IMR-90 (cell line): ENCODE results near the gene IQUB. TPM values are rescaled to one million over a fixed set of nuclear protein-coding genes. Genes with fewer than 3 reads are reported as not detected.

ENCODE experiments used
- ATAC-seq: fragments of 200-7000 bp; cut with Tn5 transposase; 2 replicates; pipeline ENCODE4 v1.9.1; 2020; ENCODE audit warnings: low read depth, mild to moderate bottlenecking, moderate library complexity
- BruUV-seq: library from RNA; stranded (reverse); fragments of 400-500 nt; replicated peaks from 2 replicates; lab custom pipeline; 2021; lab: Mats Ljungman, UMichigan
- CTCF ChIA-PET: fragments of 300-600 bp; formaldehyde crosslinking; extraction: SDS; loops from one replicate; lab custom pipeline; 2021; ENCODE audit warnings: antibody characterized with exemption; lab: Yijun Ruan, JAX
- POLR2A ChIA-PET: fragments of 300-600 bp; sonication (Branson Sonifier 250); formaldehyde crosslinking; loops from one replicate; lab custom pipeline; 2022; ENCODE audit warnings: antibody characterized with exemption; ENCODE audit not compliant: unreplicated experiment; lab: Charles Lee
- DNase-seq: peaks from one replicate; pipeline ENCODE4 v3.0.0; 2013
- H2AFZ ChIP-seq: replicated peaks from 2 replicates; pipeline ENCODE3; 2013; ENCODE audit warnings: low read length, mild to moderate bottlenecking; ENCODE audit not compliant: poor library complexity
- H2AK5ac ChIP-seq: 2 replicates; pipeline ENCODE4 v1.6.1; 2013; ENCODE audit warnings: low read depth, low read length, inconsistent platforms
- H2AK9ac ChIP-seq: replicated peaks from 2 replicates; pipeline ENCODE3; 2013; ENCODE audit warnings: mild to moderate bottlenecking, low read depth, low read length, moderate library complexity; ENCODE audit not compliant: poor library complexity
- H2BK120ac ChIP-seq: 2 replicates; pipeline ENCODE4 v1.6.1; 2013; ENCODE audit warnings: low read depth, low read length, inconsistent platforms
- H2BK15ac ChIP-seq: 3 replicates; pipeline ENCODE4 v1.6.1; 2013; ENCODE audit warnings: low read depth, low read length, inconsistent platforms
- H2BK20ac ChIP-seq: 2 replicates; pipeline ENCODE4 v1.6.1; 2013; ENCODE audit warnings: low read depth, mild to moderate bottlenecking, inconsistent platforms, low read length, moderate library complexity
- H2BK5ac ChIP-seq: 2 replicates; pipeline ENCODE4 v1.6.1; 2013; ENCODE audit warnings: mild to moderate bottlenecking, low read depth, low read length, inconsistent platforms; ENCODE audit not compliant: poor library complexity, severe bottlenecking
- H3K14ac ChIP-seq: replicated peaks from 2 replicates; pipeline ENCODE4 v1.6.1; 2013; ENCODE audit warnings: low read depth, low read length, inconsistent platforms
- H3K18ac ChIP-seq: 2 replicates; pipeline ENCODE4 v1.6.1; 2013; ENCODE audit warnings: low read depth, low read length, control low read depth
- H3K23ac ChIP-seq: 2 replicates; pipeline ENCODE4 v1.6.1; 2013; ENCODE audit warnings: low read depth, low read length, inconsistent platforms
- H3K27ac ChIP-seq: 2 replicates; pipeline ENCODE4 v1.5.1; 2013; ENCODE audit warnings: mild to moderate bottlenecking, control low read depth, low read length; ENCODE audit not compliant: insufficient read depth
- H3K27me3 ChIP-seq: 2 replicates; pipeline ENCODE4 v1.6.1; 2013; ENCODE audit warnings: low read length; ENCODE audit not compliant: control insufficient read depth, insufficient read depth
- H3K36me3 ChIP-seq: 2 replicates; pipeline ENCODE4 v1.6.1; 2013; ENCODE audit warnings: low read length, mixed read lengths; ENCODE audit not compliant: control insufficient read depth, insufficient read depth
- H3K4ac ChIP-seq: 2 replicates; pipeline ENCODE4 v1.6.1; 2013; ENCODE audit warnings: low read depth, low read length, inconsistent platforms
- H3K4me1 ChIP-seq: 2 replicates; pipeline ENCODE4 v1.6.1; 2013; ENCODE audit warnings: low read length, mixed read lengths; ENCODE audit not compliant: control insufficient read depth, insufficient read depth
- H3K4me2 ChIP-seq: 2 replicates; pipeline ENCODE4 v1.6.1; 2013; ENCODE audit warnings: low read depth, mild to moderate bottlenecking, control low read depth, low read length, moderate library complexity
- H3K4me3 ChIP-seq: 2 replicates; pipeline ENCODE4 v1.5.1; 2013; ENCODE audit warnings: low read depth, mild to moderate bottlenecking, control low read depth, low read length, moderate library complexity; ENCODE audit not compliant: insufficient read depth
- H3K56ac ChIP-seq: 2 replicates; pipeline ENCODE4 v1.6.1; 2013; ENCODE audit warnings: low read length, inconsistent platforms; ENCODE audit not compliant: insufficient read depth; ENCODE audit errors: extremely low read depth
- H3K79me1 ChIP-seq, 2 experiments: 2 replicates each; pipeline ENCODE4 v1.6.1; 2013; ENCODE audit warnings: low read length in 2 of 2, inconsistent platforms in 1 of 2, low read depth in 1 of 2
- H3K9ac ChIP-seq: 2 replicates; pipeline ENCODE4 v1.6.1; 2013; ENCODE audit warnings: low read depth, low read length, control low read depth
- H3K9me1 ChIP-seq: 2 replicates; pipeline ENCODE4 v1.6.1; 2013; ENCODE audit warnings: low read length, inconsistent platforms; ENCODE audit not compliant: insufficient read depth
- H3K9me3 ChIP-seq: 2 replicates; pipeline ENCODE4 v1.6.1; 2013; ENCODE audit warnings: low read length; ENCODE audit not compliant: control insufficient read depth, insufficient read depth
- H4K20me1 ChIP-seq: 2 replicates; pipeline ENCODE4 v1.6.1; 2013; ENCODE audit warnings: low read length, inconsistent platforms; ENCODE audit not compliant: insufficient read depth
- H4K5ac ChIP-seq: 2 replicates; pipeline ENCODE4 v1.6.1; 2013; ENCODE audit warnings: mild to moderate bottlenecking, low read depth, low read length, control low read depth
- H4K8ac ChIP-seq, 2 experiments: 2 replicates each; pipeline ENCODE4 v1.6.1; 2013; ENCODE audit warnings: low read depth in 2 of 2, low read length in 2 of 2, control low read depth in 1 of 2, inconsistent platforms in 1 of 2
- H4K91ac ChIP-seq: 2 replicates; pipeline ENCODE4 v1.6.1; 2013; ENCODE audit warnings: low read depth, low read length, inconsistent platforms; ENCODE audit not compliant: insufficient read depth
- BHLHE40 ChIP-seq: fragments of 150-350 bp; IDR thresholded peaks from 2 replicates; pipeline ENCODE4 v1.6.1; 2016; ENCODE audit warnings: mild to moderate bottlenecking, low read depth, low read length
- CEBPB ChIP-seq: IDR thresholded peaks from 2 replicates; pipeline ENCODE4 v1.6.1; 2012; ENCODE audit warnings: low read depth, low read length, improper control_type of control experiment
- CHD1 ChIP-seq: IDR thresholded peaks from 2 replicates; pipeline ENCODE4 v1.6.1; 2012; ENCODE audit warnings: low read depth, low read length, improper control_type of control experiment
- FOS ChIP-seq: fragments of 150-350 bp; IDR thresholded peaks from 2 replicates; pipeline ENCODE4 v1.6.1; 2016; ENCODE audit warnings: low read depth, low read length
- MAFK ChIP-seq: IDR thresholded peaks from 2 replicates; pipeline ENCODE4 v1.6.1; 2012; ENCODE audit warnings: low read depth, low read length, improper control_type of control experiment
- MAZ ChIP-seq: IDR thresholded peaks from 2 replicates; pipeline ENCODE4 v1.6.1; 2012; ENCODE audit warnings: low read depth, mild to moderate bottlenecking, low read length, improper control_type of control experiment, moderate library complexity, borderline replicate concordance
- MXI1 ChIP-seq: IDR thresholded peaks from 2 replicates; pipeline ENCODE4 v1.6.1; 2012; ENCODE audit warnings: low read depth, mild to moderate bottlenecking, low read length, moderate library complexity, borderline replicate concordance
- NFE2L2 ChIP-seq: fragments of 150-350 bp; IDR thresholded peaks from 2 replicates; pipeline ENCODE4 v1.6.1; 2016; ENCODE audit warnings: low read depth, mild to moderate bottlenecking, low read length
- RFX5 ChIP-seq: IDR thresholded peaks from 2 replicates; pipeline ENCODE4 v1.8.0; 2012; ENCODE audit warnings: low read depth, mild to moderate bottlenecking, low read length, moderate library complexity
- SMC3 ChIP-seq: fragments of 150-350 bp; IDR thresholded peaks from 2 replicates; pipeline ENCODE4 v1.6.1; 2016; ENCODE audit warnings: low read depth, mild to moderate bottlenecking, antibody characterized with exemption, low read length, moderate library complexity
- WGBS, 2 experiments: methylation state at CpG; one replicate each; pipeline versions ENCODE4 v1.1.5 to v1.1.7; 2013; ENCODE audit warnings: missing lambda C conversion rate in 2 of 2; ENCODE audit not compliant: insufficient read length in 1 of 2; ENCODE audit errors: extremely low coverage in 2 of 2; 5-methylcytosine and 5-hydroxymethylcytosine counted together
- dilution Hi-C: fragments of 300-500 bp; cut with HindIII; formaldehyde crosslinking; loops from one replicate; pipeline ENCODE4 v1.14.3; 2018; ENCODE audit warnings: low sequenced_read_pairs; ENCODE audit not compliant: unreplicated experiment
- in situ Hi-C: fragments of 300-500 bp; cut with MboI; formaldehyde crosslinking; loops from 3 replicates; pipeline ENCODE4 v1.14.3; 2019; ENCODE audit warnings: low sequenced_read_pairs, inconsistent platforms, mixed read lengths
- intact Hi-C: fragments of 100-400 bp; cut with micrococcal nuclease; formaldehyde crosslinking; loops from 2 replicates; pipeline ENCODE4 v1.10.0; 2022
- polyA plus RNA-seq, 3 experiments: library from polyadenylated mRNA; depleted of rRNA; stranded (reverse); fragments of >200 nt; gene quantifications; 2 replicates each; pipeline ENCODE4 v1.2.3, GENCODE V29; 2012; ENCODE audit warnings: low replicate concordance in 1 of 3
- total RNA-seq: library from RNA; depleted of rRNA; stranded (reverse); fragments of >200 nt; gene quantifications from 2 replicates; pipeline ENCODE4 v1.2.3, GENCODE V29; 2012
- TF ChIP-seq, protein P1 (sequence below): fragments of 150-350 bp; IDR thresholded peaks from 2 replicates; pipeline ENCODE4 v1.6.1; 2016; ENCODE audit warnings: low read depth, mild to moderate bottlenecking, low read length, moderate library complexity, borderline replicate concordance
- TF ChIP-seq, protein P2 (sequence below): fragments of 150-350 bp; IDR thresholded peaks from 2 replicates; pipeline ENCODE4 v1.6.1; 2017; ENCODE audit warnings: mild to moderate bottlenecking, antibody characterized with exemption, low read length, low read depth

IQUB gene
- total and polyA plus RNA-seq, 2 of the 4 experiments (the other 2 are of a cell fraction) = 0.05 to 0.18 TPM

DNA sequence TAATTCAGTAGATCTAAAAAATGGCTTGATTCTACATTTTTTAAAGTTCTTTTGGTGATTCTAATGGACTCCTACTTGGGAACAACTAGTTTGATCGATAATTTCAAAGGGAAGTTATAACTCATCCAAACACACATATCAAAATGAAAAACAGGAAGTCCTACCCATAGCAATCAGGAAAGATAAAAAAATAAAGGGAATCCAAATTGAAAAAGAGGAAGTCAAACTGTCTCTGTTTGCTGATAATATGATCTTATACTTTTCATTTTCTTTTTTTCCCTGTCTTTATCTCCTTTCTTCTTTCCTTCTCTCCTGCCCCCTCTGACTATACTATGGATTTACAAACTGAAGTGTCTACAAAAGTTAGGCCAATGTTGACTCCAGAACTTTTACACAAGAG lies 118.8 kb downstream of the IQUB start:
- Histone ChIP-seq H2BK20ac (no peak overlapping the region), H3K56ac (no peak overlapping the region), H3K9me3 (peaks cover 4% of the 10 kb centered on the region; the same call in 1 of the 2 replicates), H2BK15ac (no peak overlapping the region), H4K20me1 (no peaks in the 10 kb centered on the region), H3K4me3 (no peak overlapping the region), H4K8ac (no peak overlapping the region), H2BK120ac (no peak overlapping the region), H3K36me3 (no peaks in the 10 kb centered on the region), H2AK9ac (no peak overlapping the region), H3K9ac (no peak overlapping the region), H3K4ac (no peak overlapping the region), H3K9me1 (no peaks in the 10 kb centered on the region), H3K4me1 (no peaks in the 10 kb centered on the region), H3K18ac (no peak overlapping the region), H4K91ac (no peak overlapping the region), H2BK5ac (no peak overlapping the region), H4K5ac (no peak overlapping the region), H3K27me3 (no peaks in the 10 kb centered on the region), H3K27ac (no peak overlapping the region), H2AFZ (no peak overlapping the region), H3K23ac (no peak overlapping the region), H2AK5ac (no peak overlapping the region), H3K79me1 (no peaks in the 10 kb centered on the region), H3K14ac (no peak overlapping the region), H3K4me2 (no peak overlapping the region)
- intact Hi-C loops (no loop called here), dilution Hi-C loops (no loop called here), in situ Hi-C loops (no loop called here)
- DNase-seq (no peak), ATAC-seq (no peak)
- ChIA-PET POLR2A (no interaction called here), CTCF (no interaction called here)
- TF ChIP-seq FOS (no peak), NFE2L2 (no peak), BHLHE40 (no peak), MAFK (no peak), CEBPB (no peak), SMC3 (no peak), MXI1 (no peak), RFX5 (no peak), CHD1 (no peak), MAZ (no peak)
- TF ChIP-seq, protein P1, sequence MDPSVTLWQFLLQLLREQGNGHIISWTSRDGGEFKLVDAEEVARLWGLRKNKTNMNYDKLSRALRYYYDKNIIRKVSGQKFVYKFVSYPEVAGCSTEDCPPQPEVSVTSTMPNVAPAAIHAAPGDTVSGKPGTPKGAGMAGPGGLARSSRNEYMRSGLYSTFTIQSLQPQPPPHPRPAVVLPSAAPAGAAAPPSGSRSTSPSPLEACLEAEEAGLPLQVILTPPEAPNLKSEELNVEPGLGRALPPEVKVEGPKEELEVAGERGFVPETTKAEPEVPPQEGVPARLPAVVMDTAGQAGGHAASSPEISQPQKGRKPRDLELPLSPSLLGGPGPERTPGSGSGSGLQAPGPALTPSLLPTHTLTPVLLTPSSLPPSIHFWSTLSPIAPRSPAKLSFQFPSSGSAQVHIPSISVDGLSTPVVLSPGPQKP = no peak
- TF ChIP-seq, protein P2, sequence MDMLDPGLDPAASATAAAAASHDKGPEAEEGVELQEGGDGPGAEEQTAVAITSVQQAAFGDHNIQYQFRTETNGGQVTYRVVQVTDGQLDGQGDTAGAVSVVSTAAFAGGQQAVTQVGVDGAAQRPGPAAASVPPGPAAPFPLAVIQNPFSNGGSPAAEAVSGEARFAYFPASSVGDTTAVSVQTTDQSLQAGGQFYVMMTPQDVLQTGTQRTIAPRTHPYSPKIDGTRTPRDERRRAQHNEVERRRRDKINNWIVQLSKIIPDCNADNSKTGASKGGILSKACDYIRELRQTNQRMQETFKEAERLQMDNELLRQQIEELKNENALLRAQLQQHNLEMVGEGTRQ = no peak
- no CpG with 5 or more reads among the region's 1 CpG for WGBS, 2 experiments
- BruUV-seq = no TSS peak
